Thyroid gland (tissue), 4 donors: Measurements from ENCODE around the gene SNX4. TPM values are rescaled to one million over a fixed set of nuclear protein-coding genes. Genes with fewer than 3 reads are reported as not detected.

Experiments
- DNase-seq, 2 donors: peaks; one replicate each; pipeline ENCODE4 v3.0.0-alpha.2; 2019
- H3K27ac ChIP-seq, 3 donors: fragments of 200-600 bp; sonication (generic); 1 replicate in 2 of 3; 2 replicates in 1 of 3; pipeline ENCODE4 v1.5.1; 2016 to 2019; ENCODE audit warnings: mild to moderate bottlenecking in 1 of 3, moderate library complexity in 1 of 3
- H3K27me3 ChIP-seq: fragments of 200-600 bp; sonication (generic); one replicate; pipeline ENCODE4 v1.5.1; 2019
- H3K36me3 ChIP-seq, 2 donors: fragments of 200-600 bp; sonication (generic); one replicate each; pipeline ENCODE4 v1.5.1; 2016 to 2019
- H3K4me1 ChIP-seq, 2 donors: fragments of 200-600 bp; sonication (generic); one replicate each; pipeline ENCODE4 v1.5.1; 2017 to 2019
- H3K4me3 ChIP-seq, 3 donors: fragments of 200-600 bp; sonication (generic); replicated peaks in 1 of 3; 1 replicate in 2 of 3; 2 replicates in 1 of 3; pipeline ENCODE4 v1.5.1; 2016; ENCODE audit warnings: mild to moderate bottlenecking in 1 of 3
- H3K9me3 ChIP-seq: fragments of 200-600 bp; sonication (generic); one replicate; pipeline ENCODE4 v1.5.1; 2017
- CTCF ChIP-seq, 6 experiments: fragments of 200-600 bp in 3 of 6; fragments of 450-650 bp in 3 of 6; sonication (generic) in 3 of 6; IDR thresholded peaks; one replicate each; pipeline ENCODE4 v1.5.1; 2016 to 2019; ENCODE audit warnings: antibody characterized with exemption in 6 of 6, mild to moderate bottlenecking in 2 of 6, inconsistent platforms in 1 of 6, moderate library complexity in 1 of 6
- POLR2A ChIP-seq, 2 donors: fragments of 450-650 bp; IDR thresholded peaks; one replicate each; pipeline ENCODE4 v1.6.1; 2017; ENCODE audit warnings: antibody characterized with exemption in 2 of 2, mild to moderate bottlenecking in 2 of 2, moderate library complexity in 1 of 2
- WGBS, 2 donors: methylation state at CpG; one replicate each; pipeline ENCODE4 v1.1.5; 2017; 5-methylcytosine and 5-hydroxymethylcytosine counted together
- intact Hi-C: fragments of 100-400 bp; cut with DNase I; formaldehyde crosslinking; loops from one replicate; pipeline ENCODE4 v1.15.1; 2023
- total RNA-seq, 4 donors: library from RNA; depleted of rRNA; stranded (reverse); fragments of >200 nt; gene quantifications; one replicate each; pipeline ENCODE4 v1.2.3, GENCODE V29; 2016

The SNX4 gene
- total RNA-seq, 4 donors from 2014 or later = 112 to 195 (median 138) TPM

- H3K4me1 ChIP-seq = peaks cover 40 to 49% of the 10 kb centered on the region in 2 donors
Observed at GRCh38 chr3:125515421-125515820, 4.6 kb downstream of the SNX4 start.

GRCh38 chr3:125513490-125514115, 6.4 kb downstream of the SNX4 start:
- 90 to 92% methylated on average over 6 of the region's 6 CpGs for WGBS, 2 donors
- H3K36me3 ChIP-seq = no peaks in the 10 kb centered on the region

More at GRCh38 chr3:125515421-125515820, 4.6 kb downstream of the SNX4 start:
- Histone ChIP-seq H3K36me3 (no peaks in the 10 kb centered on the region), H3K27me3 (no peaks in the 10 kb centered on the region), H3K9me3 (no peaks in the 10 kb centered on the region), H3K4me3 (no peak overlapping the region), H3K27ac (peak overlapping the region in 2 of 3 donors; percentile 65 to 89)
- no peak for DNase-seq
- TF ChIP-seq POLR2A (IDR thresholded peaks at IDR 0.05) = no peak
- TF ChIP-seq CTCF (IDR thresholded peaks at IDR 0.05) = no peak
- intact Hi-C loops = no loop called here

GRCh38 chr3:125512135-125512920, 7.7 kb downstream of the SNX4 start:
- no peaks in the 10 kb centered on the region for H3K36me3 ChIP-seq
- no peak for DNase-seq

More at GRCh38 chr3:125513490-125514115, 6.4 kb downstream of the SNX4 start:
- no peak for DNase-seq
- TF ChIP-seq POLR2A (IDR thresholded peaks at IDR 0.05) (no peak), CTCF (IDR thresholded peaks at IDR 0.05) (no peak)
- intact Hi-C loops = no loop called here
- H3K27me3 ChIP-seq = no peaks in the 10 kb centered on the region
- no peak overlapping the region for H3K4me3 ChIP-seq
- peaks cover 35 to 44% of the 10 kb centered on the region in 2 donors for H3K4me1 ChIP-seq
- H3K9me3 ChIP-seq = no peaks in the 10 kb centered on the region
- no peak overlapping the region for H3K27ac ChIP-seq

GRCh38 chr3:125511420-125512118, 8.4 kb downstream of the SNX4 start:
- peak overlapping the region in 1 of 3 donors; percentile 1 for H3K27ac ChIP-seq
- H3K4me1 ChIP-seq = peaks cover 15 to 25% of the 10 kb centered on the region in 2 donors
- H3K36me3 ChIP-seq = no peaks in the 10 kb centered on the region
- intact Hi-C loops = no loop called here
- TF ChIP-seq POLR2A (IDR thresholded peaks at IDR 0.05) = no peak
- TF ChIP-seq CTCF (IDR thresholded peaks at IDR 0.05) = no peak
- H3K27me3 ChIP-seq = no peaks in the 10 kb centered on the region
- H3K9me3 ChIP-seq = no peaks in the 10 kb centered on the region
- H3K4me3 ChIP-seq = no peak overlapping the region
- 44 to 49% methylated on average over 1 of the region's 1 CpG for WGBS, 2 donors
- no peak for DNase-seq

More at GRCh38 chr3:125512135-125512920, 7.7 kb downstream of the SNX4 start:
- H3K9me3 ChIP-seq = no peaks in the 10 kb centered on the region
- no peak overlapping the region for H3K4me3 ChIP-seq
- H3K27me3 ChIP-seq = no peaks in the 10 kb centered on the region
- peaks cover 22 to 33% of the 10 kb centered on the region in 2 donors for H3K4me1 ChIP-seq
- TF ChIP-seq POLR2A (IDR thresholded peaks at IDR 0.05) = no peak
- no peak for TF ChIP-seq CTCF (IDR thresholded peaks at IDR 0.05)
- no peak overlapping the region for H3K27ac ChIP-seq
- WGBS, 2 donors = 84 to 85% methylated on average over 4 of the region's 4 CpGs
- intact Hi-C loops = no loop called here
